HepG2 (cell line): ENCODE data around the gene PLB1. TPM values are rescaled to one million over a fixed set of nuclear protein-coding genes. Genes with fewer than 3 reads are reported as not detected.
A peak's percentile ranks its signal among the peaks of the same experiment; 100 is the strongest.

Source experiments
- ATAC-seq: fragments of 200-7000 bp; cut with Tn5 transposase; 3 replicates; pipeline ENCODE4 v1.9.1; 2020; ENCODE audit warnings: mild to moderate bottlenecking, moderate library complexity
- BruUV-seq: library from RNA; stranded (reverse); fragments of 400-500 nt; replicated peaks from 2 replicates; lab custom pipeline; 2021; lab: Mats Ljungman, UMichigan
- CTCF ChIA-PET: fragments of 300-600 bp; formaldehyde crosslinking; extraction: SDS; loops from one replicate; lab custom pipeline; 2021; ENCODE audit warnings: low total read pairs, inconsistent platforms, low intra/inter-chr PET ratio; lab: Yijun Ruan, JAX
- POLR2A ChIA-PET: fragments of 350-600 bp; sonication (Branson Sonifier 250); formaldehyde crosslinking; loops from one replicate; lab custom pipeline; 2020; ENCODE audit warnings: antibody characterized with exemption, inconsistent platforms; lab: Yijun Ruan, JAX
- DNase-seq: peaks from one replicate; pipeline ENCODE4 v3.0.0-alpha.2; 2015; ENCODE audit warnings: low spot score
- FAIRE-seq: peaks from 3 replicates; lab custom pipeline; 2011; peaks lifted over from hg19 to GRCh38; lab: Jason Lieb, UNC
- H2AFZ ChIP-seq: one replicate; pipeline ENCODE4 v1.6.1; 2011; ENCODE audit warnings: low read length, inconsistent platforms
- H3K27ac ChIP-seq: fragments of 300-600 bp; 3 replicates; pipeline ENCODE4 v1.8.0; 2011; ENCODE audit warnings: mixed run types, mild to moderate bottlenecking, mixed read lengths, low read length, inconsistent platforms; ENCODE audit not compliant: insufficient read depth; ENCODE audit errors: extremely low read length
- H3K27me3 ChIP-seq, 2 experiments: fragments of 200-600 bp in 1 of 2; 2 replicates in 1 of 2; 3 replicates in 1 of 2; pipeline versions ENCODE4 v1.6.0 to v1.8.0; 2011; ENCODE audit warnings: low read length in 2 of 2, mild to moderate bottlenecking in 2 of 2, moderate library complexity in 2 of 2, inconsistent platforms in 1 of 2; ENCODE audit not compliant: insufficient read depth in 2 of 2, control insufficient read depth in 1 of 2
- H3K36me3 ChIP-seq, 2 experiments: fragments of 200-600 bp in 1 of 2; replicated peaks in 1 of 2; 2 replicates in 1 of 2; 3 replicates in 1 of 2; pipeline versions ENCODE4 v1.5.1 to v1.8.0; 2011; ENCODE audit warnings: low read length in 2 of 2, inconsistent platforms in 1 of 2; ENCODE audit not compliant: insufficient read depth in 2 of 2, control insufficient read depth in 1 of 2
- H3K4me1 ChIP-seq: 2 replicates; pipeline ENCODE4 v1.5.1; 2012; ENCODE audit warnings: low read length, inconsistent platforms; ENCODE audit not compliant: insufficient read depth
- H3K4me2 ChIP-seq: 2 replicates; pipeline ENCODE4 v1.6.0; 2011; ENCODE audit warnings: low read depth, low read length, inconsistent platforms
- H3K4me3 ChIP-seq, 3 experiments: fragments of 200-600 bp in 1 of 3; sonication (generic), shearing (Covaris generic) in 1 of 3; replicated peaks in 1 of 3; 2 replicates each; pipeline ENCODE4 v1.5.1; 2011 to 2016; ENCODE audit warnings: low read length in 3 of 3, inconsistent platforms in 2 of 3, low read depth in 2 of 3, mild to moderate bottlenecking in 2 of 3, control low read depth in 1 of 3, mixed read lengths in 1 of 3; ENCODE audit not compliant: insufficient read depth in 1 of 3
- H3K79me2 ChIP-seq: one replicate; pipeline ENCODE4 v1.6.1; 2011; ENCODE audit warnings: low read length, inconsistent platforms; ENCODE audit not compliant: insufficient read depth
- H3K9ac ChIP-seq: 2 replicates; pipeline ENCODE4 v1.6.0; 2011; ENCODE audit warnings: mild to moderate bottlenecking, low read depth, low read length, inconsistent platforms; ENCODE audit not compliant: insufficient read depth
- H3K9me3 ChIP-seq: 2 replicates; pipeline ENCODE4 v1.5.1; 2012; ENCODE audit warnings: mild to moderate bottlenecking, low read length
- H4K20me1 ChIP-seq: 2 replicates; pipeline ENCODE4 v1.6.0; 2011; ENCODE audit warnings: inconsistent platforms, mild to moderate bottlenecking, low read length, moderate library complexity; ENCODE audit not compliant: insufficient read depth
- FOSL2 ChIP-seq: sonication (generic); formaldehyde crosslinking; IDR thresholded peaks from 2 replicates; pipeline ENCODE4 v1.4.0; 2020; ENCODE audit warnings: missing genetic modification reagents
- FOXA3 ChIP-seq: IDR thresholded peaks from 2 replicates; pipeline ENCODE4 v1.6.1; 2016; ENCODE audit warnings: missing genetic modification reagents, missing compliant biosample characterization
- GATAD2A ChIP-seq: IDR thresholded peaks from 2 replicates; pipeline ENCODE4 v1.6.1; 2016
- HDAC1 ChIP-seq: sonication (generic); formaldehyde crosslinking; IDR thresholded peaks from 2 replicates; pipeline ENCODE4 v1.5.1; 2020; ENCODE audit warnings: mild to moderate bottlenecking, missing genetic modification reagents
- HMG20A ChIP-seq: IDR thresholded peaks from 2 replicates; pipeline ENCODE4 v1.6.1; 2016; ENCODE audit warnings: borderline replicate concordance
- HNF4A ChIP-seq: sonication (generic); formaldehyde crosslinking; IDR thresholded peaks from 2 replicates; pipeline ENCODE4 v1.4.0; 2020; ENCODE audit warnings: missing genetic modification reagents
- IRF2 ChIP-seq: IDR thresholded peaks from 2 replicates; pipeline ENCODE4 v1.6.1; 2018; ENCODE audit warnings: missing genetic modification reagents, missing compliant biosample characterization
- MAZ ChIP-seq, 2 experiments: sonication (generic) in 1 of 2; formaldehyde crosslinking in 1 of 2; IDR thresholded peaks; 2 replicates each; pipeline versions ENCODE4 v1.5.0 to v1.6.1; 2012 to 2020; ENCODE audit warnings: low read depth in 2 of 2, mild to moderate bottlenecking in 2 of 2, borderline replicate concordance in 1 of 2, improper control_type of control experiment in 1 of 2, low read length in 1 of 2, missing genetic modification reagents in 1 of 2, moderate library complexity in 1 of 2
- MXI1 ChIP-seq: IDR thresholded peaks from 3 replicates; pipeline ENCODE4 v1.6.1; 2012; ENCODE audit warnings: low read depth, low read length, inconsistent platforms, borderline replicate concordance
- NR2C2 ChIP-seq: sonication (generic); formaldehyde crosslinking; IDR thresholded peaks from 2 replicates; pipeline ENCODE4 v1.4.0; 2020; ENCODE audit warnings: missing genetic modification reagents, mild to moderate bottlenecking, moderate library complexity, borderline replicate concordance
- NR2F6 ChIP-seq, 2 experiments: IDR thresholded peaks; 2 replicates each; pipeline ENCODE4 v1.6.1; 2016; ENCODE audit warnings: antibody characterized with exemption in 1 of 2, mild to moderate bottlenecking in 1 of 2
- SKI ChIP-seq: fragments of 450-650 bp; IDR thresholded peaks from one replicate; pipeline ENCODE4 v1.6.1; 2018; ENCODE audit warnings: mild to moderate bottlenecking; ENCODE audit not compliant: partially characterized antibody
- SMC3 ChIP-seq: IDR thresholded peaks from 2 replicates; pipeline ENCODE4 v1.6.1; 2011; ENCODE audit warnings: low read length, improper control_type of control experiment
- TEAD3 ChIP-seq: optimal IDR thresholded peaks from 2 replicates; pipeline ENCODE3; 2016; ENCODE audit warnings: borderline replicate concordance
- ZNF543 ChIP-seq: sonication (generic); formaldehyde crosslinking; IDR thresholded peaks from 2 replicates; pipeline ENCODE4 v1.4.0; 2020; ENCODE audit warnings: mild to moderate bottlenecking, missing genetic modification reagents
- WGBS: methylation state at CpG from one replicate; pipeline ENCODE4 v1.1.6; 2017; ENCODE audit warnings: low lambda C conversion rate; 5-methylcytosine and 5-hydroxymethylcytosine counted together
- in situ Hi-C: cut with HindIII; loops from 2 replicates; pipeline ENCODE4 v1.10.0; 2017; ENCODE audit warnings: low pct_unique_long_range_greater_than_20kb; ENCODE audit not compliant: extremely low pct_ligation_motif_present
- intact Hi-C: fragments of 100-400 bp; cut with micrococcal nuclease; formaldehyde crosslinking; loops from one replicate; pipeline ENCODE4 v1.10.0; 2022; ENCODE audit not compliant: unreplicated experiment
- polyA plus RNA-seq, 8 experiments: library from polyadenylated mRNA; depleted of rRNA in 3 of 8; stranded (reverse) in 7 of 8; unstranded in 1 of 8; fragments of >200 nt; fragmentation: Illumina TruSeq in 4 of 8; extraction: Trizol in 4 of 8; gene quantifications; 2 replicates each; pipeline versions ENCODE4 v1.2.1 to v1.2.3, GENCODE V29; 2011 to 2016; ENCODE audit warnings: low read depth in 4 of 8, missing spikeins in 1 of 8, mixed read lengths in 1 of 8; ENCODE audit not compliant: insufficient read depth in 1 of 8
- total RNA-seq, 5 experiments: library from RNA; depleted of rRNA; stranded (reverse); fragments of >200 nt; fragmentation: Illumina TruSeq; extraction: Trizol; gene quantifications; 2 replicates each; pipeline ENCODE4 v1.2.3, GENCODE V29; 2016; ENCODE audit warnings: low read depth in 1 of 5
- TF ChIP-seq, protein P1 (sequence below): IDR thresholded peaks from 2 replicates; pipeline ENCODE4 v1.4.0; 2020; ENCODE audit warnings: mild to moderate bottlenecking, missing genetic modification reagents
- TF ChIP-seq, protein P2 (sequence below): sonication (generic); formaldehyde crosslinking; IDR thresholded peaks from 2 replicates; pipeline ENCODE4 v1.4.0; 2020; ENCODE audit warnings: missing genetic modification reagents, borderline replicate concordance

The PLB1 gene
- total and polyA plus RNA-seq, 2 of the 13 experiments (the other 11 are each of a cell fraction or from before 2014, with no cell fraction given), result 0.20 to 1.8 TPM

DNA sequence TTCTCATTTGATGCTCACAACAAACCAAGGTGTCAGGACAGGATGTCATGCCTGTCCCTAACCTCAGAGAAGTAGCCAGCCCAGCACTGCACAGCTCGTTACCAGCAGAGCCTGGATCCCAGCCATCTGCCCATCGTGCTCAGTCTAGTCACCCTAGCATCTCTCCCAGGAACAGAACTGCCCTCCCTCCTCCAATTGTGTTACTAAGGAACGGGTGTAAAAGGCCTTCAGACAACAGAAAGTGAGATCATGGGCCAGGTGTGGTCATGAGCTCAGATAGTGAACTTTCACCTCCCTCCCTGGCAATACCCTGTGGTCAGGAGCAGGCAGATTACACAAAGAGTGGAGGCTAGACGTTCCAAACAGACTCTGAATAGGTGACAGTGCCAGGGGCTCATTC, 144.0 kb downstream of the PLB1 start:
- WGBS, result 2% methylated on average over 4 of the region's 4 CpGs
- intact Hi-C loops, result no loop called here
- Histone ChIP-seq H3K4me1 (peaks cover 19% of the 10 kb centered on the region), H3K79me2 (no peaks in the 10 kb centered on the region), H3K4me2 (peak overlapping the region; percentile 4; the same call in 1 of the 2 replicates), H3K4me3 (no peak overlapping the region), H3K9me3 (no peaks in the 10 kb centered on the region), H3K9ac (no peak overlapping the region; the same call in 1 of the 2 replicates), H4K20me1 (no peaks in the 10 kb centered on the region), H3K27ac (no peak overlapping the region), H2AFZ (no peak overlapping the region), H3K27me3 (peaks cover 0 to 25% of the 10 kb centered on the region in 2 experiments; a peak in 1 of 5 replicates), H3K36me3 (no peaks in the 10 kb centered on the region)
- FAIRE-seq (no peak), DNase-seq (peak; percentile 75), ATAC-seq (peak; percentile 80)
- ChIA-PET POLR2A (no interaction called here), CTCF (no interaction called here)
- no TSS peak for BruUV-seq
- in situ Hi-C loops, result no loop called here
- TF ChIP-seq MXI1, result 0 out of 3 replicates have a peak, but pooled peaks have one; percentile 9
- peak; percentile 8 for TF ChIP-seq TEAD3 (CRISPR knock-in tag)
- TF ChIP-seq HNF4A (CRISPR knock-in tag), result peak; percentile 48; the same call in 1 of the 2 replicates
- TF ChIP-seq IRF2 (CRISPR knock-in tag), result 0 out of 2 replicates have a peak, but pooled peaks have one; percentile 27
- TF ChIP-seq MAZ (IDR thresholded peaks at IDR 0.05; ENCODE audit: borderline replicate concordance, low read depth, low read length), result peak; percentile 63; the same call in 1 of the 2 replicates
- TF ChIP-seq MAZ (CRISPR knock-in tag; IDR thresholded peaks at IDR 0.05; ENCODE audit: low read depth), result no peak
- 0 out of 2 replicates have a peak, but pooled peaks have one; percentile 3 for TF ChIP-seq SMC3
- TF ChIP-seq HDAC1 (CRISPR knock-in tag), result no peak
- TF ChIP-seq GATAD2A, result 0 out of 2 replicates have a peak, but pooled peaks have one; percentile 27
- TF ChIP-seq, protein P1, sequence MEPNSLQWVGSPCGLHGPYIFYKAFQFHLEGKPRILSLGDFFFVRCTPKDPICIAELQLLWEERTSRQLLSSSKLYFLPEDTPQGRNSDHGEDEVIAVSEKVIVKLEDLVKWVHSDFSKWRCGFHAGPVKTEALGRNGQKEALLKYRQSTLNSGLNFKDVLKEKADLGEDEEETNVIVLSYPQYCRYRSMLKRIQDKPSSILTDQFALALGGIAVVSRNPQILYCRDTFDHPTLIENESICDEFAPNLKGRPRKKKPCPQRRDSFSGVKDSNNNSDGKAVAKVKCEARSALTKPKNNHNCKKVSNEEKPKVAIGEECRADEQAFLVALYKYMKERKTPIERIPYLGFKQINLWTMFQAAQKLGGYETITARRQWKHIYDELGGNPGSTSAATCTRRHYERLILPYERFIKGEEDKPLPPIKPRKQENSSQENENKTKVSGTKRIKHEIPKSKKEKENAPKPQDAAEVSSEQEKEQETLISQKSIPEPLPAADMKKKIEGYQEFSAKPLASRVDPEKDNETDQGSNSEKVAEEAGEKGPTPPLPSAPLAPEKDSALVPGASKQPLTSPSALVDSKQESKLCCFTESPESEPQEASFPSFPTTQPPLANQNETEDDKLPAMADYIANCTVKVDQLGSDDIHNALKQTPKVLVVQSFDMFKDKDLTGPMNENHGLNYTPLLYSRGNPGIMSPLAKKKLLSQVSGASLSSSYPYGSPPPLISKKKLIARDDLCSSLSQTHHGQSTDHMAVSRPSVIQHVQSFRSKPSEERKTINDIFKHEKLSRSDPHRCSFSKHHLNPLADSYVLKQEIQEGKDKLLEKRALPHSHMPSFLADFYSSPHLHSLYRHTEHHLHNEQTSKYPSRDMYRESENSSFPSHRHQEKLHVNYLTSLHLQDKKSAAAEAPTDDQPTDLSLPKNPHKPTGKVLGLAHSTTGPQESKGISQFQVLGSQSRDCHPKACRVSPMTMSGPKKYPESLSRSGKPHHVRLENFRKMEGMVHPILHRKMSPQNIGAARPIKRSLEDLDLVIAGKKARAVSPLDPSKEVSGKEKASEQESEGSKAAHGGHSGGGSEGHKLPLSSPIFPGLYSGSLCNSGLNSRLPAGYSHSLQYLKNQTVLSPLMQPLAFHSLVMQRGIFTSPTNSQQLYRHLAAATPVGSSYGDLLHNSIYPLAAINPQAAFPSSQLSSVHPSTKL (CRISPR knock-in tag), result peak; percentile 48
- TF ChIP-seq, protein P2, sequence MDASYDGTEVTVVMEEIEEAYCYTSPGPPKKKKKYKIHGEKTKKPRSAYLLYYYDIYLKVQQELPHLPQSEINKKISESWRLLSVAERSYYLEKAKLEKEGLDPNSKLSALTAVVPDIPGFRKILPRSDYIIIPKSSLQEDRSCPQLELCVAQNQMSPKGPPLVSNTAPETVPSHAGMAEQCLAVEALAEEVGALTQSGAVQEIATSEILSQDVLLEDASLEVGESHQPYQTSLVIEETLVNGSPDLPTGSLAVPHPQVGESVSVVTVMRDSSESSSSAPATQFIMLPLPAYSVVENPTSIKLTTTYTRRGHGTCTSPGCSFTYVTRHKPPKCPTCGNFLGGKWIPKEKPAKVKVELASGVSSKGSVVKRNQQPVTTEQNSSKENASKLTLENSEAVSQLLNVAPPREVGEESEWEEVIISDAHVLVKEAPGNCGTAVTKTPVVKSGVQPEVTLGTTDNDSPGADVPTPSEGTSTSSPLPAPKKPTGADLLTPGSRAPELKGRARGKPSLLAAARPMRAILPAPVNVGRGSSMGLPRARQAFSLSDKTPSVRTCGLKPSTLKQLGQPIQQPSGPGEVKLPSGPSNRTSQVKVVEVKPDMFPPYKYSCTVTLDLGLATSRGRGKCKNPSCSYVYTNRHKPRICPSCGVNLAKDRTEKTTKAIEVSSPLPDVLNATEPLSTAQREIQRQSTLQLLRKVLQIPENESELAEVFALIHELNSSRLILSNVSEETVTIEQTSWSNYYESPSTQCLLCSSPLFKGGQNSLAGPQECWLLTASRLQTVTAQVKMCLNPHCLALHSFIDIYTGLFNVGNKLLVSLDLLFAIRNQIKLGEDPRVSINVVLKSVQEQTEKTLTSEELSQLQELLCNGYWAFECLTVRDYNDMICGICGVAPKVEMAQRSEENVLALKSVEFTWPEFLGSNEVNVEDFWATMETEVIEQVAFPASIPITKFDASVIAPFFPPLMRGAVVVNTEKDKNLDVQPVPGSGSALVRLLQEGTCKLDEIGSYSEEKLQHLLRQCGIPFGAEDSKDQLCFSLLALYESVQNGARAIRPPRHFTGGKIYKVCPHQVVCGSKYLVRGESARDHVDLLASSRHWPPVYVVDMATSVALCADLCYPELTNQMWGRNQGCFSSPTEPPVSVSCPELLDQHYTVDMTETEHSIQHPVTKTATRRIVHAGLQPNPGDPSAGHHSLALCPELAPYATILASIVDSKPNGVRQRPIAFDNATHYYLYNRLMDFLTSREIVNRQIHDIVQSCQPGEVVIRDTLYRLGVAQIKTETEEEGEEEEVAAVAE (CRISPR knock-in tag), result 0 out of 2 replicates have a peak, but pooled peaks have one; percentile 28
- TF ChIP-seq NR2F6 (IDR thresholded peaks at IDR 0.05), result no peak
- TF ChIP-seq NR2F6 (CRISPR knock-in tag; IDR thresholded peaks at IDR 0.05), result 0 out of 2 replicates have a peak, but pooled peaks have one; percentile 9
- TF ChIP-seq NR2C2 (CRISPR knock-in tag), result peak; percentile 78
- peak; percentile 24; the same call in 1 of the 2 replicates for TF ChIP-seq HMG20A (CRISPR knock-in tag)
- TF ChIP-seq ZNF543, result no peak
- 0 out of 2 replicates have a peak, but pooled peaks have one; percentile 7 for TF ChIP-seq FOXA3 (CRISPR knock-in tag)
- peak; percentile 31; the same call in 1 of the 2 replicates for TF ChIP-seq FOSL2 (CRISPR knock-in tag)
- TF ChIP-seq SKI, result peak; percentile 17
